HG02571 (cell line): ENCODE data around the gene THSD7A.

Experiments
- ATAC-seq: cut with Tn5 transposase; IDR thresholded peaks from one replicate; pipeline ENCODE4 v1.9.1; 2021; ENCODE audit warnings: mild to moderate bottlenecking, moderate library complexity; ENCODE audit not compliant: unreplicated experiment

THSD7A gene

GRCh38 chr7:11818281-11818680 is 13.7 kb downstream of the THSD7A start:
- no peak for ATAC-seq

- ATAC-seq: no peak
Measured at GRCh38 chr7:11817111-11817740, 14.8 kb downstream of the THSD7A start.

GRCh38 chr7:11811709-11812108 is 20.3 kb downstream of the THSD7A start:
- ATAC-seq: no peak

- ATAC-seq: no peak
Measured at GRCh38 chr7:11810043-11810625, 21.9 kb downstream of the THSD7A start.

GRCh38 chr7:11807000-11807399 is 25.0 kb downstream of the THSD7A start:
- ATAC-seq: no peak

- no peak for ATAC-seq
Measured at GRCh38 chr7:11804621-11805020, 27.4 kb downstream of the THSD7A start.

GRCh38 chr7:11795231-11795630 is 36.8 kb downstream of the THSD7A start:
- ATAC-seq: no peak

- ATAC-seq: no peak
Measured at GRCh38 chr7:11792166-11792565, 39.8 kb downstream of the THSD7A start.

- ATAC-seq: no peak
Measured at GRCh38 chr7:11788568-11788967, 43.4 kb downstream of the THSD7A start.

GRCh38 chr7:11787534-11787933 is 44.5 kb downstream of the THSD7A start:
- ATAC-seq: no peak

- ATAC-seq: no peak
Measured at GRCh38 chr7:11786186-11786585, 45.8 kb downstream of the THSD7A start.

GRCh38 chr7:11784769-11785536 is 47.0 kb downstream of the THSD7A start:
- no peak for ATAC-seq

GRCh38 chr7:11779864-11780674 is 51.9 kb downstream of the THSD7A start:
- no peak for ATAC-seq

- no peak for ATAC-seq
Measured at GRCh38 chr7:11776039-11776438, 56.0 kb downstream of the THSD7A start.

- ATAC-seq: no peak
Measured at GRCh38 chr7:11775401-11775800, 56.6 kb downstream of the THSD7A start.

GRCh38 chr7:11768263-11768662 is 63.7 kb downstream of the THSD7A start:
- no peak for ATAC-seq

GRCh38 chr7:11767148-11767547 is 64.8 kb downstream of the THSD7A start:
- ATAC-seq: no peak

GRCh38 chr7:11760372-11760771 is 71.6 kb downstream of the THSD7A start:
- ATAC-seq: no peak

GRCh38 chr7:11758627-11759111 is 73.3 kb downstream of the THSD7A start:
- no peak for ATAC-seq

GRCh38 chr7:11757153-11757552 is 74.8 kb downstream of the THSD7A start:
- ATAC-seq: no peak

GRCh38 chr7:11754933-11755332 is 77.1 kb downstream of the THSD7A start:
- no peak for ATAC-seq
